IMR-90 (cell line): ENCODE data around the gene SLIT3. TPM values are rescaled to one million over a fixed set of nuclear protein-coding genes. Genes with fewer than 3 reads are reported as not detected.

Experiments
- ATAC-seq: fragments of 200-7000 bp; cut with Tn5 transposase; 2 replicates; pipeline ENCODE4 v1.9.1; 2020; ENCODE audit warnings: low read depth, mild to moderate bottlenecking, moderate library complexity
- BruUV-seq: library from RNA; stranded (reverse); fragments of 400-500 nt; replicated peaks from 2 replicates; lab custom pipeline; 2021; lab: Mats Ljungman, UMichigan
- CTCF ChIA-PET: fragments of 300-600 bp; formaldehyde crosslinking; extraction: SDS; loops from one replicate; lab custom pipeline; 2021; ENCODE audit warnings: antibody characterized with exemption; lab: Yijun Ruan, JAX
- POLR2A ChIA-PET: fragments of 300-600 bp; sonication (Branson Sonifier 250); formaldehyde crosslinking; loops from one replicate; lab custom pipeline; 2022; ENCODE audit warnings: antibody characterized with exemption; ENCODE audit not compliant: unreplicated experiment; lab: Charles Lee
- DNase-seq: peaks from one replicate; pipeline ENCODE4 v3.0.0; 2013
- H2AFZ ChIP-seq: replicated peaks from 2 replicates; pipeline ENCODE3; 2013; ENCODE audit warnings: low read length, mild to moderate bottlenecking; ENCODE audit not compliant: poor library complexity
- H2AK5ac ChIP-seq: 2 replicates; pipeline ENCODE4 v1.6.1; 2013; ENCODE audit warnings: low read depth, low read length, inconsistent platforms
- H2AK9ac ChIP-seq: replicated peaks from 2 replicates; pipeline ENCODE3; 2013; ENCODE audit warnings: mild to moderate bottlenecking, low read depth, low read length, moderate library complexity; ENCODE audit not compliant: poor library complexity
- H2BK120ac ChIP-seq: 2 replicates; pipeline ENCODE4 v1.6.1; 2013; ENCODE audit warnings: low read depth, low read length, inconsistent platforms
- H2BK15ac ChIP-seq: 3 replicates; pipeline ENCODE4 v1.6.1; 2013; ENCODE audit warnings: low read depth, low read length, inconsistent platforms
- H2BK20ac ChIP-seq: 2 replicates; pipeline ENCODE4 v1.6.1; 2013; ENCODE audit warnings: low read depth, mild to moderate bottlenecking, inconsistent platforms, low read length, moderate library complexity
- H2BK5ac ChIP-seq: 2 replicates; pipeline ENCODE4 v1.6.1; 2013; ENCODE audit warnings: mild to moderate bottlenecking, low read depth, low read length, inconsistent platforms; ENCODE audit not compliant: poor library complexity, severe bottlenecking
- H3K14ac ChIP-seq: replicated peaks from 2 replicates; pipeline ENCODE4 v1.6.1; 2013; ENCODE audit warnings: low read depth, low read length, inconsistent platforms
- H3K18ac ChIP-seq: 2 replicates; pipeline ENCODE4 v1.6.1; 2013; ENCODE audit warnings: low read depth, low read length, control low read depth
- H3K23ac ChIP-seq: 2 replicates; pipeline ENCODE4 v1.6.1; 2013; ENCODE audit warnings: low read depth, low read length, inconsistent platforms
- H3K27ac ChIP-seq: 2 replicates; pipeline ENCODE4 v1.5.1; 2013; ENCODE audit warnings: mild to moderate bottlenecking, control low read depth, low read length; ENCODE audit not compliant: insufficient read depth
- H3K27me3 ChIP-seq: 2 replicates; pipeline ENCODE4 v1.6.1; 2013; ENCODE audit warnings: low read length; ENCODE audit not compliant: control insufficient read depth, insufficient read depth
- H3K36me3 ChIP-seq: 2 replicates; pipeline ENCODE4 v1.6.1; 2013; ENCODE audit warnings: low read length, mixed read lengths; ENCODE audit not compliant: control insufficient read depth, insufficient read depth
- H3K4ac ChIP-seq: 2 replicates; pipeline ENCODE4 v1.6.1; 2013; ENCODE audit warnings: low read depth, low read length, inconsistent platforms
- H3K4me1 ChIP-seq: 2 replicates; pipeline ENCODE4 v1.6.1; 2013; ENCODE audit warnings: low read length, mixed read lengths; ENCODE audit not compliant: control insufficient read depth, insufficient read depth
- H3K4me2 ChIP-seq: 2 replicates; pipeline ENCODE4 v1.6.1; 2013; ENCODE audit warnings: low read depth, mild to moderate bottlenecking, control low read depth, low read length, moderate library complexity
- H3K4me3 ChIP-seq: 2 replicates; pipeline ENCODE4 v1.5.1; 2013; ENCODE audit warnings: low read depth, mild to moderate bottlenecking, control low read depth, low read length, moderate library complexity; ENCODE audit not compliant: insufficient read depth
- H3K56ac ChIP-seq: 2 replicates; pipeline ENCODE4 v1.6.1; 2013; ENCODE audit warnings: low read length, inconsistent platforms; ENCODE audit not compliant: insufficient read depth; ENCODE audit errors: extremely low read depth
- H3K79me1 ChIP-seq, 2 experiments: 2 replicates each; pipeline ENCODE4 v1.6.1; 2013; ENCODE audit warnings: low read length in 2 of 2, inconsistent platforms in 1 of 2, low read depth in 1 of 2
- H3K9ac ChIP-seq: 2 replicates; pipeline ENCODE4 v1.6.1; 2013; ENCODE audit warnings: low read depth, low read length, control low read depth
- H3K9me1 ChIP-seq: 2 replicates; pipeline ENCODE4 v1.6.1; 2013; ENCODE audit warnings: low read length, inconsistent platforms; ENCODE audit not compliant: insufficient read depth
- H3K9me3 ChIP-seq: 2 replicates; pipeline ENCODE4 v1.6.1; 2013; ENCODE audit warnings: low read length; ENCODE audit not compliant: control insufficient read depth, insufficient read depth
- H4K20me1 ChIP-seq: 2 replicates; pipeline ENCODE4 v1.6.1; 2013; ENCODE audit warnings: low read length, inconsistent platforms; ENCODE audit not compliant: insufficient read depth
- H4K5ac ChIP-seq: 2 replicates; pipeline ENCODE4 v1.6.1; 2013; ENCODE audit warnings: mild to moderate bottlenecking, low read depth, low read length, control low read depth
- H4K8ac ChIP-seq, 2 experiments: 2 replicates each; pipeline ENCODE4 v1.6.1; 2013; ENCODE audit warnings: low read depth in 2 of 2, low read length in 2 of 2, control low read depth in 1 of 2, inconsistent platforms in 1 of 2
- H4K91ac ChIP-seq: 2 replicates; pipeline ENCODE4 v1.6.1; 2013; ENCODE audit warnings: low read depth, low read length, inconsistent platforms; ENCODE audit not compliant: insufficient read depth
- BHLHE40 ChIP-seq: fragments of 150-350 bp; IDR thresholded peaks from 2 replicates; pipeline ENCODE4 v1.6.1; 2016; ENCODE audit warnings: mild to moderate bottlenecking, low read depth, low read length
- CEBPB ChIP-seq: IDR thresholded peaks from 2 replicates; pipeline ENCODE4 v1.6.1; 2012; ENCODE audit warnings: low read depth, low read length, improper control_type of control experiment
- FOS ChIP-seq: fragments of 150-350 bp; IDR thresholded peaks from 2 replicates; pipeline ENCODE4 v1.6.1; 2016; ENCODE audit warnings: low read depth, low read length
- MAZ ChIP-seq: IDR thresholded peaks from 2 replicates; pipeline ENCODE4 v1.6.1; 2012; ENCODE audit warnings: low read depth, mild to moderate bottlenecking, low read length, improper control_type of control experiment, moderate library complexity, borderline replicate concordance
- MXI1 ChIP-seq: IDR thresholded peaks from 2 replicates; pipeline ENCODE4 v1.6.1; 2012; ENCODE audit warnings: low read depth, mild to moderate bottlenecking, low read length, moderate library complexity, borderline replicate concordance
- NFE2L2 ChIP-seq: fragments of 150-350 bp; IDR thresholded peaks from 2 replicates; pipeline ENCODE4 v1.6.1; 2016; ENCODE audit warnings: low read depth, mild to moderate bottlenecking, low read length
- POLR2A ChIP-seq: IDR thresholded peaks from 2 replicates; pipeline ENCODE4 v1.6.1; 2012; ENCODE audit warnings: mild to moderate bottlenecking, low read depth, low read length
- RAD21 ChIP-seq: IDR thresholded peaks from 2 replicates; pipeline ENCODE4 v1.6.1; 2012; ENCODE audit warnings: low read length, improper control_type of control experiment
- RCOR1 ChIP-seq: IDR thresholded peaks from 2 replicates; pipeline ENCODE4 v1.6.1; 2012; ENCODE audit warnings: mild to moderate bottlenecking, low read length, improper control_type of control experiment; ENCODE audit not compliant: insufficient replicate concordance
- SMC3 ChIP-seq: fragments of 150-350 bp; IDR thresholded peaks from 2 replicates; pipeline ENCODE4 v1.6.1; 2016; ENCODE audit warnings: low read depth, mild to moderate bottlenecking, antibody characterized with exemption, low read length, moderate library complexity
- WGBS, 2 experiments: methylation state at CpG; one replicate each; pipeline versions ENCODE4 v1.1.5 to v1.1.7; 2013; ENCODE audit warnings: missing lambda C conversion rate in 2 of 2; ENCODE audit not compliant: insufficient read length in 1 of 2; ENCODE audit errors: extremely low coverage in 2 of 2; 5-methylcytosine and 5-hydroxymethylcytosine counted together
- dilution Hi-C: fragments of 300-500 bp; cut with HindIII; formaldehyde crosslinking; loops from one replicate; pipeline ENCODE4 v1.14.3; 2018; ENCODE audit warnings: low sequenced_read_pairs; ENCODE audit not compliant: unreplicated experiment
- in situ Hi-C: fragments of 300-500 bp; cut with MboI; formaldehyde crosslinking; loops from 3 replicates; pipeline ENCODE4 v1.14.3; 2019; ENCODE audit warnings: low sequenced_read_pairs, inconsistent platforms, mixed read lengths
- intact Hi-C: fragments of 100-400 bp; cut with micrococcal nuclease; formaldehyde crosslinking; loops from 2 replicates; pipeline ENCODE4 v1.10.0; 2022
- polyA plus RNA-seq, 3 experiments: library from polyadenylated mRNA; depleted of rRNA; stranded (reverse); fragments of >200 nt; gene quantifications; 2 replicates each; pipeline ENCODE4 v1.2.3, GENCODE V29; 2012; ENCODE audit warnings: low replicate concordance in 1 of 3
- total RNA-seq: library from RNA; depleted of rRNA; stranded (reverse); fragments of >200 nt; gene quantifications from 2 replicates; pipeline ENCODE4 v1.2.3, GENCODE V29; 2012
- TF ChIP-seq, protein P1 (sequence below): conservative IDR thresholded peaks from 2 replicates; pipeline ENCODE4 v1.5.1; 2012; ENCODE audit warnings: mild to moderate bottlenecking, low read depth, low read length, improper control_type of control experiment
- TF ChIP-seq, protein P2 (sequence below): fragments of 150-350 bp; IDR thresholded peaks from 2 replicates; pipeline ENCODE4 v1.6.1; 2017; ENCODE audit warnings: mild to moderate bottlenecking, antibody characterized with exemption, low read length, low read depth

The SLIT3 gene
- total and polyA plus RNA-seq, 2 of the 4 experiments (the other 2 are of a cell fraction): 0.18 to 0.50 TPM

DNA sequence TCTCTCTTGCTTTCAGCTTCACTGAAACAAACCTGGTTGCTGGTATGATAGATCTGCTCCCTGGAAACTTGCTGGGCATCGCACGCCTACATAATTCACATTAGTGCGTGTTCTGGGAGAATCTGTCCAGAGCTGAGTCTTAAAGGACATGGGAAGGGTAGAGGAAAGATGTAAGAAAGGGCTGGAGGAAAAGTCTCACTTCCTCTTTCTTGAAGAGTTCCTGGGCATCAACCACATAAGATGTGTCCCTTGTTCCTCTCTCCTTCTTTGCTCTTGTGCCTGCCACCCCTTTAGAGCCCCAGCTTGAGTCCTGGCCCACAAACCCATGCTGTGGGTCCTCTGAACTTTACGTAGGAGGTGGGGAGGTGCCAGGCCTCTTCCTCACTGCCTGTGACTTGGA, 516.5 kb downstream of the SLIT3 start:
- H3K79me1 ChIP-seq: no peaks in the 10 kb centered on the region
- no peaks in the 10 kb centered on the region for H4K20me1 ChIP-seq
- H3K9me1 ChIP-seq: no peaks in the 10 kb centered on the region
- no peak for ATAC-seq
- no peak overlapping the region for H3K27ac ChIP-seq
- BruUV-seq: no TSS peak
- H2BK20ac ChIP-seq: no peak overlapping the region
- ChIA-PET CTCF (no interaction called here), POLR2A (no interaction called here)
- no peak overlapping the region for H2AK9ac ChIP-seq
- no peak overlapping the region for H4K91ac ChIP-seq
- dilution Hi-C loops (no loop called here), in situ Hi-C loops (no loop called here), intact Hi-C loops (no loop called here)
- H3K18ac ChIP-seq: no peak overlapping the region
- H3K14ac ChIP-seq: no peak overlapping the region
- no peak overlapping the region for H3K4me3 ChIP-seq
- H3K4ac ChIP-seq: no peak overlapping the region
- no peak for DNase-seq
- no peak overlapping the region for H4K8ac ChIP-seq
- no peak overlapping the region for H2BK15ac ChIP-seq
- no peak overlapping the region for H2BK120ac ChIP-seq
- H3K4me2 ChIP-seq: no peak overlapping the region
- H2AFZ ChIP-seq: no peak overlapping the region
- H3K23ac ChIP-seq: no peak overlapping the region
- H2BK5ac ChIP-seq: no peak overlapping the region
- H3K27me3 ChIP-seq: no peaks in the 10 kb centered on the region
- no peak for TF ChIP-seq SMC3
- no peak for TF ChIP-seq NFE2L2
- no peak for TF ChIP-seq BHLHE40
- no peak for TF ChIP-seq FOS
- no peak for TF ChIP-seq RCOR1
- no peak for TF ChIP-seq CEBPB
- no peak for TF ChIP-seq MXI1
- TF ChIP-seq, protein P1, sequence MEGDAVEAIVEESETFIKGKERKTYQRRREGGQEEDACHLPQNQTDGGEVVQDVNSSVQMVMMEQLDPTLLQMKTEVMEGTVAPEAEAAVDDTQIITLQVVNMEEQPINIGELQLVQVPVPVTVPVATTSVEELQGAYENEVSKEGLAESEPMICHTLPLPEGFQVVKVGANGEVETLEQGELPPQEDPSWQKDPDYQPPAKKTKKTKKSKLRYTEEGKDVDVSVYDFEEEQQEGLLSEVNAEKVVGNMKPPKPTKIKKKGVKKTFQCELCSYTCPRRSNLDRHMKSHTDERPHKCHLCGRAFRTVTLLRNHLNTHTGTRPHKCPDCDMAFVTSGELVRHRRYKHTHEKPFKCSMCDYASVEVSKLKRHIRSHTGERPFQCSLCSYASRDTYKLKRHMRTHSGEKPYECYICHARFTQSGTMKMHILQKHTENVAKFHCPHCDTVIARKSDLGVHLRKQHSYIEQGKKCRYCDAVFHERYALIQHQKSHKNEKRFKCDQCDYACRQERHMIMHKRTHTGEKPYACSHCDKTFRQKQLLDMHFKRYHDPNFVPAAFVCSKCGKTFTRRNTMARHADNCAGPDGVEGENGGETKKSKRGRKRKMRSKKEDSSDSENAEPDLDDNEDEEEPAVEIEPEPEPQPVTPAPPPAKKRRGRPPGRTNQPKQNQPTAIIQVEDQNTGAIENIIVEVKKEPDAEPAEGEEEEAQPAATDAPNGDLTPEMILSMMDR: no peak
- no peak for TF ChIP-seq RAD21
- TF ChIP-seq POLR2A: no peak
- TF ChIP-seq, protein P2, sequence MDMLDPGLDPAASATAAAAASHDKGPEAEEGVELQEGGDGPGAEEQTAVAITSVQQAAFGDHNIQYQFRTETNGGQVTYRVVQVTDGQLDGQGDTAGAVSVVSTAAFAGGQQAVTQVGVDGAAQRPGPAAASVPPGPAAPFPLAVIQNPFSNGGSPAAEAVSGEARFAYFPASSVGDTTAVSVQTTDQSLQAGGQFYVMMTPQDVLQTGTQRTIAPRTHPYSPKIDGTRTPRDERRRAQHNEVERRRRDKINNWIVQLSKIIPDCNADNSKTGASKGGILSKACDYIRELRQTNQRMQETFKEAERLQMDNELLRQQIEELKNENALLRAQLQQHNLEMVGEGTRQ: no peak
- no peak for TF ChIP-seq MAZ
- H2AK5ac ChIP-seq: no peak overlapping the region
- no peaks in the 10 kb centered on the region for H3K4me1 ChIP-seq
- H3K56ac ChIP-seq: no peak overlapping the region
- no peaks in the 10 kb centered on the region for H3K36me3 ChIP-seq
- WGBS, 2 experiments: 67% methylated on average over 3 of the region's 4 CpGs; no CpG with 5 or more reads in 1 of the 2 experiments
- H3K9me3 ChIP-seq: no peaks in the 10 kb centered on the region
- no peak overlapping the region for H3K9ac ChIP-seq
- no peak overlapping the region for H4K5ac ChIP-seq
